Body of pancreas (tissue), 4 donors: Measurements from ENCODE around the gene COL9A3. TPM values are rescaled to one million over a fixed set of nuclear protein-coding genes. Genes with fewer than 3 reads are reported as not detected.

Experiments used
- ATAC-seq: fragments of 150-250 bp; one replicate; pipeline ENCODE4 v1.9.1; 2016
- DNase-seq, 4 donors: peaks; one replicate each; pipeline ENCODE4 v3.0.0-alpha.2; 2019
- H3K27ac ChIP-seq, 4 donors: fragments of 200-600 bp; sonication (generic); 1 replicate in 3 of 4; 2 replicates in 1 of 4; pipeline versions ENCODE4 v1.5.1 to v1.6.1; 2016 to 2019; ENCODE audit warnings: mild to moderate bottlenecking in 1 of 4, mixed read lengths in 1 of 4, moderate library complexity in 1 of 4
- H3K27me3 ChIP-seq, 2 donors: fragments of 200-600 bp; sonication (generic); one replicate each; pipeline ENCODE4 v1.6.0; 2016; ENCODE audit warnings: mild to moderate bottlenecking in 1 of 2
- H3K36me3 ChIP-seq, 2 donors: fragments of 200-600 bp; sonication (generic); replicated peaks in 1 of 2; 2 replicates each; pipeline ENCODE4 v1.5.1; 2016; ENCODE audit warnings: low read depth in 2 of 2; ENCODE audit not compliant: insufficient read depth in 1 of 2
- H3K4me1 ChIP-seq: fragments of 200-600 bp; sonication (generic); one replicate; pipeline ENCODE4 v1.6.0; 2016
- H3K4me3 ChIP-seq, 2 donors: fragments of 200-600 bp; sonication (generic); 1 replicate in 1 of 2; 2 replicates in 1 of 2; pipeline ENCODE4 v1.5.1; 2016 to 2019
- H3K9me3 ChIP-seq, 3 donors: fragments of 200-600 bp; sonication (generic); 1 replicate in 2 of 3; 2 replicates in 1 of 3; pipeline ENCODE4 v1.5.1; 2016
- CTCF ChIP-seq, 7 experiments: fragments of 450-650 bp in 4 of 7; fragments of 200-600 bp in 3 of 7; sonication (generic) in 3 of 7; IDR thresholded peaks; one replicate each; pipeline ENCODE4 v1.5.1; 2016 to 2019; ENCODE audit warnings: antibody characterized with exemption in 7 of 7
- POLR2A ChIP-seq, 3 donors: fragments of 450-650 bp; IDR thresholded peaks; one replicate each; pipeline ENCODE4 v1.6.1; 2016; ENCODE audit warnings: antibody characterized with exemption in 3 of 3, mild to moderate bottlenecking in 2 of 3
- WGBS, 2 donors: methylation state at CpG; one replicate each; pipeline ENCODE4 v1.1.5; 2017; 5-methylcytosine and 5-hydroxymethylcytosine counted together
- intact Hi-C: fragments of 100-400 bp; cut with DNase I; formaldehyde crosslinking; loops from one replicate; pipeline ENCODE4 v1.15.1; 2023
- small RNA-seq: library from RNA; depleted of rRNA; stranded (forward); fragments of <200 nt; gene quantifications from one replicate; pipeline ENCODE3, GENCODE V24; 2016
- total RNA-seq, 2 donors: library from RNA; depleted of rRNA; stranded (reverse); fragments of >200 nt; gene quantifications; one replicate each; pipeline ENCODE4 v1.1.0, GENCODE V29; 2016

The COL9A3 gene
- total RNA-seq, 2 donors from 2014 or later = 25.2 to 69.5 TPM

GRCh38 chr20:62889871-62890270 lies 73.0 kb downstream of the COL9A3 start:
- TF ChIP-seq CTCF (IDR thresholded peaks at IDR 0.05) (no peak), POLR2A (IDR thresholded peaks at IDR 0.05) (no peak)
- no peak for DNase-seq
- no peak for ATAC-seq
- no peaks in the 10 kb centered on the region for H3K27me3 ChIP-seq
- H3K4me1 ChIP-seq = peaks cover 10% of the 10 kb centered on the region
- no peak overlapping the region for H3K4me3 ChIP-seq
- H3K27ac ChIP-seq = no peak overlapping the region
- H3K9me3 ChIP-seq = no peaks in the 10 kb centered on the region
- intact Hi-C loops = loop anchor here (10.0 kb wide), 1 partner anchor 115 kb away; the partner anchor contains the start of gene BHLHE23
- WGBS, 2 donors = 86 to 95% methylated on average over 9 of the region's 9 CpGs
- peaks cover 16 to 47% of the 10 kb centered on the region in 2 donors for H3K36me3 ChIP-seq

- H3K36me3 ChIP-seq = peaks cover 16 to 47% of the 10 kb centered on the region in 2 donors
- DNase-seq = no peak
These were observed 73.6 kb downstream of the COL9A3 start for GRCh38 chr20:62890444-62890843.

More at GRCh38 chr20:62890444-62890843, 73.6 kb downstream of the COL9A3 start:
- Histone ChIP-seq H3K4me1 (peaks cover 10% of the 10 kb centered on the region), H3K4me3 (no peak overlapping the region), H3K9me3 (no peaks in the 10 kb centered on the region), H3K27ac (no peak overlapping the region), H3K27me3 (no peaks in the 10 kb centered on the region)
- WGBS, 2 donors = 92 to 99% methylated on average over 6 to 7 of the region's 7 CpGs
- TF ChIP-seq CTCF (IDR thresholded peaks at IDR 0.05) = no peak
- no peak for TF ChIP-seq POLR2A (IDR thresholded peaks at IDR 0.05)
- intact Hi-C loops = loop anchor here (10.0 kb wide), 1 partner anchor 114 kb away; the partner anchor contains the start of gene BHLHE23
- ATAC-seq = no peak

Small RNAs within 50 kb of the gene (small RNA-seq; reads per million reads assigned to genes)
- gene DPH3P1 = not detected

Other genes with a start within 250 kb of the COL9A3 start
- 1 to 10 TPM; 2.6 to 6.2 TPM for gene SLCO4A1, start 174.5 kb upstream of the COL9A3 start, total RNA-seq
- gene NTSR1, start 108.2 kb upstream of the COL9A3 start, total RNA-seq = not detected
- 10 to 100 TPM in 1 of 2 donors, 1 to 10 TPM in 1; 7.0 to 10.2 TPM for gene MRGBP, start 20.6 kb upstream of the COL9A3 start, total RNA-seq
- 10 to 100 TPM; 46.4 to 47.8 TPM for gene OGFR, start 12.2 kb upstream of the COL9A3 start, total RNA-seq
- 1 to 10 TPM; 2.0 to 7.5 TPM for gene TCFL5, start 44.8 kb downstream of the COL9A3 start, total RNA-seq
- gene DIDO1, start 109.5 kb downstream of the COL9A3 start, total RNA-seq = 10 to 100 TPM; 38.4 to 51.7 TPM
- gene GID8, start 121.1 kb downstream of the COL9A3 start, total RNA-seq = 10 to 100 TPM; 26.2 to 29.7 TPM
- gene SLC17A9, start 135.7 kb downstream of the COL9A3 start, total RNA-seq = 1 to 10 TPM in 1 of 2 donors, under 1 TPM in 1; 0.78 to 4.9 TPM
- gene BHLHE23, start 189.9 kb downstream of the COL9A3 start, total RNA-seq = not detected